Transverse colon (tissue), 4 donors: Measurements from ENCODE around the gene TRIP11. TPM values are rescaled to one million over a fixed set of nuclear protein-coding genes. Genes with fewer than 3 reads are reported as not detected.

Experiments used
- DNase-seq: peaks from one replicate; pipeline ENCODE4 v3.0.0-alpha.2; 2019
- H3K27ac ChIP-seq, 4 donors: fragments of 200-600 bp; sonication (generic); 2 replicates each; pipeline ENCODE4 v1.5.1; 2016 to 2018; ENCODE audit warnings: inconsistent platforms in 4 of 4
- H3K27me3 ChIP-seq: fragments of 200-600 bp; sonication (generic); 2 replicates; pipeline ENCODE4 v1.5.1; 2017; ENCODE audit warnings: inconsistent platforms
- H3K36me3 ChIP-seq, 4 donors: fragments of 200-600 bp; sonication (generic); 2 replicates each; pipeline ENCODE4 v1.5.1; 2017 to 2019; ENCODE audit warnings: inconsistent platforms in 4 of 4
- H3K4me1 ChIP-seq, 4 donors: fragments of 200-600 bp; sonication (generic); 2 replicates each; pipeline ENCODE4 v1.5.1; 2017 to 2020; ENCODE audit warnings: inconsistent platforms in 4 of 4
- H3K4me3 ChIP-seq, 4 donors: fragments of 200-600 bp; sonication (generic); 1 replicate in 1 of 4; 2 replicates in 3 of 4; pipeline versions ENCODE4 v1.5.1 to v1.6.1; 2017 to 2019; ENCODE audit warnings: inconsistent platforms in 4 of 4
- H3K9me3 ChIP-seq, 2 donors: fragments of 200-600 bp; sonication (generic); 2 replicates each; pipeline ENCODE4 v1.5.1; 2017 to 2019; ENCODE audit warnings: inconsistent platforms in 2 of 2
- EP300 ChIP-seq: sonication (generic); formaldehyde crosslinking; IDR thresholded peaks from one replicate; pipeline ENCODE4 v1.6.1; 2017; ENCODE audit warnings: antibody characterized with exemption, low read depth
- POLR2A ChIP-seq: fragments of 450-650 bp; IDR thresholded peaks from one replicate; pipeline ENCODE4 v1.6.1; 2016; ENCODE audit warnings: antibody characterized with exemption, mild to moderate bottlenecking, moderate library complexity
- POLR2AphosphoS5 ChIP-seq, 3 donors: sonication (generic); formaldehyde crosslinking; IDR thresholded peaks; one replicate each; pipeline ENCODE4 v1.6.1; 2016; ENCODE audit warnings: antibody characterized with exemption in 3 of 3
- WGBS, 2 donors: methylation state at CpG; one replicate each; pipeline ENCODE4 v1.1.5; 2018; ENCODE audit warnings: low coverage in 1 of 2; 5-methylcytosine and 5-hydroxymethylcytosine counted together
- in situ Hi-C, 4 donors: fragments of 200-750 bp; cut with MboI; loops; one replicate each; pipeline versions ENCODE4 v1.15.0 to v1.15.1; 2017; ENCODE audit warnings: low sequenced_read_pairs in 3 of 4, low pct_ligation_motif_present in 1 of 4, low pct_unique_long_range_greater_than_20kb in 1 of 4
- intact Hi-C: fragments of 100-400 bp; cut with DNase I; formaldehyde crosslinking; loops from one replicate; pipeline ENCODE4 v1.15.1; 2023; ENCODE audit warnings: low total_unique reads
- total RNA-seq, 4 donors: library from RNA; depleted of rRNA; stranded (reverse); fragments of >200 nt; gene quantifications; one replicate each; pipeline ENCODE4 v1.1.0, GENCODE V29; 2016
- TF ChIP-seq, protein P1 (sequence below), 5 experiments: fragments of 200-600 bp in 3 of 5; fragments of 450-650 bp in 2 of 5; sonication (generic) in 3 of 5; IDR thresholded peaks; 1 replicate in 2 of 5; 2 replicates in 3 of 5; pipeline ENCODE4 v1.5.1; 2016 to 2017; ENCODE audit warnings: antibody characterized with exemption in 5 of 5, inconsistent platforms in 3 of 5, mild to moderate bottlenecking in 2 of 5, moderate library complexity in 1 of 5

Gene TRIP11
- total RNA-seq, 4 donors from 2014 or later, result 14.2 to 45.6 (median 34.1) TPM

DNA sequence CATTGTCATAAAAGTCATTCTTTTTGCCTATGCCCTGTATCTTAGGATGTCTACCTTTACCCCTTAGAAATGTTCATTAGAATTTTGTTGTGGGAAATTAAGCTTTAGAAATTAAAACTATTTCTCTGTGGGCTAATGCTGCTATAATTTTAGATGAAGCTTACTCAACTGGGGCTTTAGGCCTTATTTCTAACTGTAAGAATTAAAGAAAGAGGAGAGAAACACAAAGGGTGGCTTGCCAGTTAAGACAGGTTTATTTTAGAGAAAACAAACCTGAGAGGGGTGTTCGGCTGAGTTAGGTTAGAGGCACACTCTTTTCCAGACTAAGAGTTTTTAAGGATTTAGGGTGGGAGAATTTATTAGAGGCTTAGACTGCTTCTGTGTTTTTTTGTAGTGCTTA lies 6.4 kb downstream of the TRIP11 start:
- Histone ChIP-seq H3K27me3 (no peaks in the 10 kb centered on the region), H3K4me1 (peaks cover 9 to 37% (median 21%) of the 10 kb centered on the region in 4 donors), H3K27ac (no peak overlapping the region), H3K36me3 (peaks cover 0 to 35% (median 15%) of the 10 kb centered on the region in 4 donors), H3K9me3 (no peaks in the 10 kb centered on the region), H3K4me3 (no peak overlapping the region)
- WGBS, 2 donors, result 92 to 100% methylated on average over 1 of the region's 1 CpG
- no peak for TF ChIP-seq POLR2A
- no peak for TF ChIP-seq POLR2AphosphoS5 (IDR thresholded peaks at IDR 0.05)
- intact Hi-C loops, result no loop called here
- no peak for DNase-seq
- in situ Hi-C loops, result no loop called here

DNA sequence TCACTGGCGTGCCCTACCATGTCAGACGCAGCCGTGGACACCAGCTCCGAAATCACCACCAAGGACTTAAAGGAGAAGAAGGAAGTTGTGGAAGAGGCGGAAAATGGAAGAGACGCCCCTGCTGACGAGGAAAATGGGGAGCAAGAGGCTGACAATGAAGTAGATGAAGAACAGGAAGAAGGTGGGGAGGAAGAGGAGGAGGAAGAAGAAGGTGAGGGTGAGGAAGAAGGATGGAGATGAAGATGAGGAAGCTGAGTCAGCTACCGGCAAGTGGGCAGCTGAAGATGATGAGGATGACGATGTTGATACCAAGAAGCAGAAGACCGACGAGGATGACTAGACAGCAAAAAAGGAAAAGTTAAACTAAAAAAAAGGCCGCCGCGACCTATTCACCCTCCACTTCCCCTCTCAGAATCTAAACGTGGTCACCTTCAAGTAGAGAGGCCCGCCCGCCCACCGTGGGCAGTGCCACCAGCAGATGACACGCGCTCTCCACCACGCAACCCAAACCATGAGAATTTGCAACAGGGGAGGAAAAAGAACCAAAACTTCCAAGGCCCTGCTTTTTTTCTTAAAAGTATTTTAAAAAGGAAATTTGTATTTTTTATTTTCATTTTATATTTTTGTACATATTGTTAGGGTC lies 13.2 kb downstream of the TRIP11 start:
- TF ChIP-seq POLR2AphosphoS5 (IDR thresholded peaks at IDR 0.05), result no peak
- TF ChIP-seq EP300, result no peak
- TF ChIP-seq POLR2A, result no peak
- TF ChIP-seq, protein P1, sequence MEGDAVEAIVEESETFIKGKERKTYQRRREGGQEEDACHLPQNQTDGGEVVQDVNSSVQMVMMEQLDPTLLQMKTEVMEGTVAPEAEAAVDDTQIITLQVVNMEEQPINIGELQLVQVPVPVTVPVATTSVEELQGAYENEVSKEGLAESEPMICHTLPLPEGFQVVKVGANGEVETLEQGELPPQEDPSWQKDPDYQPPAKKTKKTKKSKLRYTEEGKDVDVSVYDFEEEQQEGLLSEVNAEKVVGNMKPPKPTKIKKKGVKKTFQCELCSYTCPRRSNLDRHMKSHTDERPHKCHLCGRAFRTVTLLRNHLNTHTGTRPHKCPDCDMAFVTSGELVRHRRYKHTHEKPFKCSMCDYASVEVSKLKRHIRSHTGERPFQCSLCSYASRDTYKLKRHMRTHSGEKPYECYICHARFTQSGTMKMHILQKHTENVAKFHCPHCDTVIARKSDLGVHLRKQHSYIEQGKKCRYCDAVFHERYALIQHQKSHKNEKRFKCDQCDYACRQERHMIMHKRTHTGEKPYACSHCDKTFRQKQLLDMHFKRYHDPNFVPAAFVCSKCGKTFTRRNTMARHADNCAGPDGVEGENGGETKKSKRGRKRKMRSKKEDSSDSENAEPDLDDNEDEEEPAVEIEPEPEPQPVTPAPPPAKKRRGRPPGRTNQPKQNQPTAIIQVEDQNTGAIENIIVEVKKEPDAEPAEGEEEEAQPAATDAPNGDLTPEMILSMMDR (IDR thresholded peaks at IDR 0.05), result no peak
- Histone ChIP-seq H3K9me3 (no peaks in the 10 kb centered on the region), H3K27ac (no peak overlapping the region), H3K4me3 (no peak overlapping the region), H3K4me1 (no peaks in the 10 kb centered on the region), H3K36me3 (peaks cover 0 to 34% (median 15%) of the 10 kb centered on the region in 4 donors), H3K27me3 (no peaks in the 10 kb centered on the region)
- no peak for DNase-seq
- in situ Hi-C loops (no loop called here), intact Hi-C loops (no loop called here)
- WGBS, 2 donors, result 86 to 89% methylated on average over 18 to 21 of the region's 21 CpGs

DNA sequence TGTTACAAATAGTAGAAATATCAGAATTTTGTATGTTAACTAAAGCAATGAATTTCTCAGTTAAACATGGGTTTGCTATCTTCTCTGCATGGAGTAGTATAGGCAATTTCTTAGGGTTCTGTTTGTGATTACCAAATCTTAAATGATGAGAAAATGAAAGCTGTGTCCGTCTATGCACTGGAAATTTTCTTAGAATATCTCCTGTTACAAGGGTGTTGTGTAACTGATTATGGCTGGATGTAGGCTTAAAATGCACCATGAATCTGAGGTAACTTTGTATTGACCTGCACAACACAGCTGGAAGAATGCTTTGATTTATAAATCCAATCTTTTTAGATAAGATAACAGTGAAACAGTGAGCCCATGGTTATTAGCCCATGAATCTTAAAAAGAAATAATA lies 17.8 kb downstream of the TRIP11 start:
- 84 to 88% methylated on average over 1 of the region's 1 CpG for WGBS, 2 donors
- TF ChIP-seq EP300 (no peak), POLR2A (no peak), POLR2AphosphoS5 (IDR thresholded peaks at IDR 0.05) (no peak)
- TF ChIP-seq, protein P1 (IDR thresholded peaks at IDR 0.05), result no peak
- intact Hi-C loops, result no loop called here
- peaks cover 0 to 39% (median 17%) of the 10 kb centered on the region in 4 donors for H3K36me3 ChIP-seq
- H3K27ac ChIP-seq, result no peak overlapping the region
- in situ Hi-C loops, result no loop called here
- no peaks in the 10 kb centered on the region for H3K27me3 ChIP-seq
- no peak for DNase-seq
- H3K9me3 ChIP-seq, result no peaks in the 10 kb centered on the region
- H3K4me1 ChIP-seq, result no peaks in the 10 kb centered on the region
- no peak overlapping the region for H3K4me3 ChIP-seq

DNA sequence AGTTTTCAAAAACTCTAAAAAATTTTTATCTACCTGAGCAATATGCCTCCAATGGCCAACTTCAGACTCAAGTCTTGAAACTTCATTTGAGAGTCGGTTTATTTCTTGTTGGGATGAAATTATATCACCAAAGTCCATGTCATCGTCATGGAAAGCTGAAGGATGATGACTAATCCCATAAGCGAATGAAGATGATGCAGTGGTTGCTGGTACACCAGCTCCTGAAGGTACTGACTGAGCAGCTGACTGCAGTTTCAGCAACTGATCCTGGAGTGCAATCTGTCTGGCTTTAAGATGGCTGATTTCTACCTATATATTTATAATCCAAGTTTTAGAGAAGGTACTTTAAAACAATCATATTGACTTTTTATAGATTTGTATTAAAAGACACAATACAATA lies 18.3 kb downstream of the TRIP11 start:
- no peak for TF ChIP-seq POLR2AphosphoS5 (IDR thresholded peaks at IDR 0.05)
- no peak for TF ChIP-seq POLR2A
- TF ChIP-seq, protein P1 (IDR thresholded peaks at IDR 0.05), result no peak
- TF ChIP-seq EP300, result no peak
- DNase-seq, result no peak
- H3K9me3 ChIP-seq, result no peaks in the 10 kb centered on the region
- no peaks in the 10 kb centered on the region for H3K27me3 ChIP-seq
- WGBS, 2 donors, result 96 to 98% methylated on average over 3 of the region's 3 CpGs
- in situ Hi-C loops, result no loop called here
- no peaks in the 10 kb centered on the region for H3K4me1 ChIP-seq
- no peak overlapping the region for H3K4me3 ChIP-seq
- intact Hi-C loops, result no loop called here
- peaks cover 0 to 39% (median 20%) of the 10 kb centered on the region in 4 donors for H3K36me3 ChIP-seq
- no peak overlapping the region for H3K27ac ChIP-seq

DNA sequence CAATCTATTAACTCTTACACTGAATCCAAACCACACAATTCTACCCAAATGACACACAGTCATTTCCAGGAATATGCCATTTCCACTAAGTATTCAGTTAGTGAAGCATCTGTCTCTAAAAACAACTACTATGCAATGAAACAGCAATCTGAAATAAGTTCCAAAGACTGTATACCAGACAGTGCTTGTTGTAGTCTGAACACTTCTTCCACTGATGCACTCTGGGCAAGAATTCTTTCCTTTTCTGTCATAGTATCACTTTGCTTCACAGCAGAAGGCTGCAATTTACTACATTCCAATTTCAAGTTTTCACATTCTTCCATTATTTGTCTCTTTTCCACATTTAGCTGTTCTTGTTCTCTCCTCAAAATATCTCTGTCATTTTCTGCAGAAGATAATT lies 25.8 kb downstream of the TRIP11 start:
- DNase-seq, result no peak
- in situ Hi-C loops, result no loop called here
- no peaks in the 10 kb centered on the region for H3K9me3 ChIP-seq

More for the DNA sequence above, 25.8 kb downstream of the TRIP11 start:
- H3K27ac ChIP-seq, result no peak overlapping the region
- H3K36me3 ChIP-seq, result peaks cover 0 to 55% (median 22%) of the 10 kb centered on the region in 4 donors
- no peaks in the 10 kb centered on the region for H3K4me1 ChIP-seq
- intact Hi-C loops, result no loop called here
- no peak overlapping the region for H3K4me3 ChIP-seq
- H3K27me3 ChIP-seq, result no peaks in the 10 kb centered on the region
- TF ChIP-seq, protein P1 (IDR thresholded peaks at IDR 0.05), result no peak
- TF ChIP-seq POLR2AphosphoS5 (IDR thresholded peaks at IDR 0.05) (no peak), POLR2A (no peak), EP300 (no peak)
